T-cell (primary cell): ENCODE results near the gene TGM1. TPM values are rescaled to one million over a fixed set of nuclear protein-coding genes. Genes with fewer than 3 reads are reported as not detected.

Source experiments
- ATAC-seq, 4 experiments: fragments of 200-7000 bp in 3 of 4; fragments of 150-1000 bp in 1 of 4; cut with Tn5 transposase; replicated peaks in 1 of 4; 1 replicate in 3 of 4; 2 replicates in 1 of 4; pipeline ENCODE4 v1.10.0; 2021; ENCODE audit warnings: moderate library complexity in 3 of 4, mild to moderate bottlenecking in 2 of 4, moderate number of reproducible peaks in 1 of 4
- CTCF ChIA-PET, 2 donors: fragments of 300-600 bp; sonication (Branson Sonifier 250); formaldehyde crosslinking; loops; one replicate each; lab custom pipeline; 2022; ENCODE audit warnings: antibody characterized with exemption in 2 of 2; lab: Charles Lee
- POLR2A ChIA-PET, 2 donors: fragments of 300-600 bp; sonication (Branson Sonifier 250); formaldehyde crosslinking; loops; one replicate each; lab custom pipeline; 2022; ENCODE audit warnings: antibody characterized with exemption in 2 of 2; lab: Charles Lee
- DNase-seq, 35 experiments: peaks; one replicate each; pipeline versions ENCODE4 v3.0.0 to v3.0.0-alpha.2; 2013 to 2023
- H3K27ac ChIP-seq: one replicate; pipeline ENCODE4 v1.5.1; 2013; ENCODE audit warnings: low read length
- H3K27me3 ChIP-seq, 2 experiments: replicated peaks in 1 of 2; 1 replicate in 1 of 2; 2 replicates in 1 of 2; pipeline versions ENCODE4 v1.6.1 to v1.7.0; 2013; ENCODE audit warnings: low read length in 1 of 2, mixed read lengths in 1 of 2; ENCODE audit not compliant: control insufficient read depth in 2 of 2, insufficient read depth in 2 of 2; ENCODE audit errors: extremely low read depth in 1 of 2
- H3K36me3 ChIP-seq, 2 donors: 1 replicate in 1 of 2; 2 replicates in 1 of 2; pipeline versions ENCODE4 v1.6.1 to v1.7.0; 2013; ENCODE audit warnings: low read length in 1 of 2; ENCODE audit not compliant: control insufficient read depth in 2 of 2, insufficient read depth in 1 of 2; ENCODE audit errors: extremely low read depth in 1 of 2
- H3K4me1 ChIP-seq, 2 experiments: 1 replicate in 1 of 2; 2 replicates in 1 of 2; pipeline versions ENCODE4 v1.6.1 to v1.7.0; 2013; ENCODE audit warnings: low read length in 2 of 2, mixed read lengths in 1 of 2; ENCODE audit not compliant: insufficient read depth in 2 of 2, control insufficient read depth in 1 of 2; ENCODE audit errors: extremely low read depth in 1 of 2
- H3K4me3 ChIP-seq, 2 donors: 1 replicate in 1 of 2; 2 replicates in 1 of 2; pipeline versions ENCODE4 v1.5.1 to v1.7.0; 2013; ENCODE audit warnings: mild to moderate bottlenecking in 2 of 2, low read length in 1 of 2, moderate library complexity in 1 of 2; ENCODE audit not compliant: control insufficient read depth in 1 of 2; ENCODE audit errors: extremely low read depth in 1 of 2
- H3K9me3 ChIP-seq: 2 replicates; pipeline ENCODE4 v1.7.0; 2013
- H3K27ac Mint-ChIP-seq, 2 donors: one replicate each; pipeline ENCODE4 v1.8.0; 2020 to 2021; ENCODE audit warnings: mild to moderate bottlenecking in 2 of 2, mixed read lengths in 2 of 2
- H3K27me3 Mint-ChIP-seq, 2 donors: one replicate each; pipeline ENCODE4 v1.8.0; 2021 to 2022; ENCODE audit warnings: mixed read lengths in 2 of 2
- H3K36me3 Mint-ChIP-seq: one replicate; pipeline ENCODE4 v1.8.0; 2021; ENCODE audit warnings: mixed read lengths
- H3K4me1 Mint-ChIP-seq, 3 donors: one replicate each; pipeline ENCODE4 v1.8.0; 2020 to 2022; ENCODE audit warnings: mixed read lengths in 3 of 3, mild to moderate bottlenecking in 1 of 3
- H3K4me3 Mint-ChIP-seq, 3 donors: one replicate each; pipeline ENCODE4 v1.8.0; 2020 to 2022; ENCODE audit warnings: mild to moderate bottlenecking in 3 of 3, mixed read lengths in 3 of 3, moderate library complexity in 3 of 3
- H3K9me3 Mint-ChIP-seq, 3 donors: one replicate each; pipeline ENCODE4 v1.8.0; 2020 to 2022; ENCODE audit warnings: mixed read lengths in 3 of 3
- WGBS: methylation state at CpG from one replicate; pipeline ENCODE4 v1.1.5; 2013; ENCODE audit warnings: missing lambda C conversion rate; ENCODE audit not compliant: insufficient coverage; 5-methylcytosine and 5-hydroxymethylcytosine counted together
- total RNA-seq, 35 experiments: library from RNA in 6 of 35; stranded (reverse) in 6 of 35; fragments of 120-200 nt in 1 of 35; gene quantifications; one replicate each; pipeline versions ENCODE4 v1.2.1 to v1.2.4 and lab custom pipeline; 2013 to 2026

Gene TGM1
- total RNA-seq, 5 donors from 2014 or later (not counting 1 experiment from before 2014, with no cell fraction given) = 4.9 to 13.5 (median 9.4) TPM

GRCh38 chr14:24277071-24277470 is 14.1 kb upstream of the TGM1 start:
- ChIA-PET CTCF (interaction anchor here in 1 of 2 donors (3.0 kb wide), 1 partner anchor 34 kb away, joined by 6 read pairs; the partner anchor contains the start of gene TINF2), POLR2A (interaction anchor here in 1 of 2 donors (0.6 to 1.0 kb wide), 2 partner anchors 15 to 62 kb away, joined by 4 to 5 read pairs; no protein-coding TSS in a partner anchor)
- H3K4me1 ChIP-seq = peaks cover 21 to 27% of the 10 kb centered on the region in 2 experiments
- H3K27ac ChIP-seq = no peak overlapping the region
- H3K36me3 ChIP-seq = no peaks in the 10 kb centered on the region
- WGBS = 90% methylated on average over 6 of the region's 6 CpGs
- no peaks in the 10 kb centered on the region for H3K9me3 Mint-ChIP-seq
- H3K4me3 ChIP-seq = no peak overlapping the region
- peaks cover 37 to 69% (median 53%) of the 10 kb centered on the region in 3 donors for H3K4me1 Mint-ChIP-seq
- H3K36me3 Mint-ChIP-seq = no peaks in the 10 kb centered on the region
- ATAC-seq = no peak
- no peak overlapping the region for H3K4me3 Mint-ChIP-seq
- no peak for DNase-seq
- H3K9me3 ChIP-seq = no peaks in the 10 kb centered on the region
- no peaks in the 10 kb centered on the region for H3K27me3 Mint-ChIP-seq
- no peaks in the 10 kb centered on the region for H3K27me3 ChIP-seq
- H3K27ac Mint-ChIP-seq = no peak overlapping the region

DNA sequence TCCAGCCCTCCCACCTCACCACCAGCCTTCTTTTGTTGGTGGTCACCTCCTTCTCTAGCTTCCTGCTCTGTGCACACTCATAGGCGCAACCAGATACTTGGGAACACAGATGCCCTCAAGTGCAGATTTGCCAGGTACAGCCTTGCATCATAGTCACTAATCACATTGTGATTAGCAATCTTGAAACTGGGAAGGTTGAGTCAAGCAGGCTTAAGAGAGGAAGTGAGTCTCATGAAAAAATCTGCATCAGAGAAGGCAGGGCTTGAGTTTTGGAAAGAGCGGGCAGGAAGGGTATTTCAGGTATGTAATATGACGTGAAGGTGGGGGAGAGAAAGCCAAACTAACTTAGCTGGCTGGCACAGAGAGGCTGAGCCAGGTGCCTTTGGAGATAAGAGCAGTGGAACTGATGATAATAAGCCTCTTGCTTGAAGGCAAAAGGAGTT is 11.1 kb upstream of the TGM1 start:
- Histone ChIP-seq H3K36me3 (peaks cover 6% of the 10 kb centered on the region in 2 donors), H3K4me3 (no peak overlapping the region), H3K4me1 (peaks cover 23 to 35% of the 10 kb centered on the region in 2 experiments), H3K27ac (peak overlapping the region; percentile 52), H3K27me3 (no peaks in the 10 kb centered on the region), H3K9me3 (no peaks in the 10 kb centered on the region)
- DNase-seq (peak in 31 of 35 experiments; percentile 7 to 70 (median 39)), ATAC-seq (peak in 1 of 4 experiments; percentile 17)
- H3K36me3 Mint-ChIP-seq = peaks cover 4% of the 10 kb centered on the region
- H3K4me3 Mint-ChIP-seq = peak overlapping the region in 1 of 3 donors; percentile 24
- no peaks in the 10 kb centered on the region for H3K27me3 Mint-ChIP-seq
- peak overlapping the region; percentile 94 to 97 for H3K27ac Mint-ChIP-seq
- peaks cover 44 to 73% (median 50%) of the 10 kb centered on the region in 3 donors for H3K4me1 Mint-ChIP-seq
- CTCF ChIA-PET = interaction anchor here in 1 of 2 donors (0.7 to 3.0 kb wide), 6 partner anchors 10 to 58 kb away, joined by 3 to 6 read pairs (median 4); partner anchors contain the start of genes CIDEB and TINF2
- no peaks in the 10 kb centered on the region for H3K9me3 Mint-ChIP-seq
- POLR2A ChIA-PET = no interaction called here
- WGBS = 22% methylated on average over 2 of the region's 3 CpGs

DNA sequence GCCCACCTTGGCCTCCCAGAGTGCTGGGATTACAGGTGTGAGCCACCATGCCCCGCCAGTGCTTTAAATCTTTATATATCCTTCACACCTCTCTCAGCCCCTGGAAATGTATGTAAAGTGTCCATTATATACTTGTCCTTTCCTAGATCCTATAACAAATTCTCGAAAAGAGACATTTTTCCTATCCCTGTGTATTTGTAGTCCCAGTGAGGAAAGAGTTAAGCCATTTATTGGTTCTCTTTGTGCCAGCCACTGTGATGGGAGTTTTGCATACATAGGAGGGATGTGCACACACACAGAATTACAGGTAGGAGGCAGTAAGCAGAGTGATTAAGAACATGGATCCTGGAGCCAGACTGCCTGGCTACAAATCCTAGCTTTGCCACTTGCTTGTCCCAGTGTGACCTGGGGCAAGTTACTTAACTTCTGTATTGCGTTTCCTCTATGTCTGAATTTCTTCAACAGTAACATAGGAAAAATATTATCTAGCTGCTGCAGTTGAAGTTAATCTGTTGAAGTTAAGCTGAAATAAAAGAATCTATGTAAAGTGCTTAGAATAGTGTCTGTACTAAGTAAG is 10.5 kb upstream of the TGM1 start:
- H3K27me3 Mint-ChIP-seq = no peaks in the 10 kb centered on the region
- no CpG with 5 or more reads among the region's 3 CpGs for WGBS
- no peaks in the 10 kb centered on the region for H3K9me3 ChIP-seq
- H3K4me3 Mint-ChIP-seq = peak overlapping the region in 1 of 3 donors; percentile 24
- H3K27me3 ChIP-seq = no peaks in the 10 kb centered on the region
- ATAC-seq (no peak), DNase-seq (peak in 1 of 35 experiments; percentile 9)
- H3K36me3 Mint-ChIP-seq = peaks cover 8% of the 10 kb centered on the region
- H3K4me3 ChIP-seq = no peak overlapping the region
- POLR2A ChIA-PET = no interaction called here
- H3K36me3 ChIP-seq = peaks cover 12% of the 10 kb centered on the region in 2 donors
- peaks cover 16 to 29% of the 10 kb centered on the region in 2 experiments for H3K4me1 ChIP-seq
- H3K27ac ChIP-seq = peak overlapping the region; percentile 52
- H3K9me3 Mint-ChIP-seq = no peaks in the 10 kb centered on the region
- H3K4me1 Mint-ChIP-seq = peaks cover 38 to 67% (median 44%) of the 10 kb centered on the region in 3 donors
- peak overlapping the region; percentile 94 to 97 for H3K27ac Mint-ChIP-seq
- CTCF ChIA-PET = interaction anchor here (0.7 to 1.5 kb wide), 4 partner anchors 24 to 163 kb away, joined by 3 to 4 read pairs (median 4); partner anchors contain the start of gene CIDEB (in 1 of the 2)

DNA sequence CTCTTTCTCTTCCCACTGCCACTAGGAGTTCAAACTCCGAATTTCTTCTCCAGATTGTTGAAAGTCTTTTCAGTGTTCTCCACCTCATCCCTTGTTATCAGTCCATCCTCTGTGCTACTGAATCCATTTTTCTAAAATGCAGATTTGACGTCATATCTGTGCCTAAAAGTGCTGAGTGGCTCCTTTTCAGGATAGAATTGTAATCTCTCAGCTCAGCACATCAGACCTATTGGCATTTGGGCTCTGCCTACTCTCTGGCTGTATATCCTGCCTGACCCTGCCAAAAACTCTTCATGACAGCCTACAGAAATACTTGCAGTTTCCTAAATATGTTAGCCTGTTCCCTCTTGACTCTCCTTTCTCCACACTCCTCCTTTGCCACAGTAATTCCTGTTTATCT is 9.5 kb upstream of the TGM1 start:
- Histone ChIP-seq H3K4me1 (peaks cover 15 to 29% of the 10 kb centered on the region in 2 experiments), H3K9me3 (no peaks in the 10 kb centered on the region), H3K27me3 (no peaks in the 10 kb centered on the region), H3K4me3 (no peak overlapping the region), H3K36me3 (peaks cover 14 to 17% of the 10 kb centered on the region in 2 donors), H3K27ac (peak overlapping the region; percentile 94)
- DNase-seq (no peak), ATAC-seq (no peak)
- Mint-ChIP-seq H3K27me3 (no peaks in the 10 kb centered on the region), H3K9me3 (no peaks in the 10 kb centered on the region), H3K4me1 (peaks cover 34 to 58% (median 36%) of the 10 kb centered on the region in 3 donors), H3K27ac (peak overlapping the region; percentile 94 to 97), H3K36me3 (peaks cover 11% of the 10 kb centered on the region), H3K4me3 (peak overlapping the region in 2 of 3 donors; percentile 90)
- CTCF ChIA-PET = interaction anchor here in 1 of 2 donors (0.7 to 2.0 kb wide), 5 partner anchors 30 to 159 kb away, joined by 3 to 10 read pairs (median 4); partner anchors contain the start of genes CIDEB and TINF2
- WGBS = 94% methylated on average over 2 of the region's 2 CpGs
- POLR2A ChIA-PET = interaction anchor here in 1 of 2 donors (2.3 kb wide), 1 partner anchor 30 kb away, joined by 19 read pairs; the partner anchor contains the start of gene TINF2

DNA sequence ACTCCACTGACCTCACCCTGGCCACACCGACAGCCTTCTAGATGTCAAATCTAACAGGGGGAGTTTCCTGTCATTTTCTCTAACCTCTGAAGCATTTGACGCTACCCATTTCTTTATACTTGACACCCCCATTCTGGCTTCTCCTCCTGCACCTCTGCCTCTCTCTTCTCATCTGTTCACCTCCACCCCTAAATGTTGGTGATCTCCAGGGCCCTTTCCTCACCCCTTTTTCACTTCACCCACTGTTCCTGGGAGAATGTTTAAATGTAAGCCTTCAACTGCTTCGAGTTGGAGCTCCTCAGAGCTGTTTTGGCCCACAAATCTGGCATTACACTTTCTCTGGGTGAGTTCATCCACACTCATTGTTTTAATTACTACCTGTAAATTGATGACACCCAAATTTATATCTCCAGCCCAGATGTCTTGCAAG is 8.9 kb upstream of the TGM1 start:
- peaks cover 34 to 54% (median 40%) of the 10 kb centered on the region in 3 donors for H3K4me1 Mint-ChIP-seq
- Histone ChIP-seq H3K36me3 (peaks cover 14 to 23% of the 10 kb centered on the region in 2 donors), H3K4me1 (peaks cover 15 to 29% of the 10 kb centered on the region in 2 experiments), H3K27me3 (no peaks in the 10 kb centered on the region), H3K9me3 (no peaks in the 10 kb centered on the region), H3K4me3 (peak overlapping the region; percentile 27 to 94), H3K27ac (peak overlapping the region; percentile 94)
- CTCF ChIA-PET = interaction anchor here in 1 of 2 donors (0.7 to 2.3 kb wide), 6 partner anchors 28 to 160 kb away, joined by 3 to 30 read pairs (median 4); partner anchors contain the start of genes CIDEB and TINF2
- H3K27ac Mint-ChIP-seq = peak overlapping the region; percentile 94 to 97
- H3K36me3 Mint-ChIP-seq = peaks cover 17% of the 10 kb centered on the region
- ATAC-seq (no peak), DNase-seq (no peak)
- 11% methylated on average over 3 of the region's 3 CpGs for WGBS
- H3K9me3 Mint-ChIP-seq = no peaks in the 10 kb centered on the region
- POLR2A ChIA-PET = interaction anchor here (0.5 to 2.3 kb wide), 3 partner anchors 29 to 158 kb away, joined by 3 to 19 read pairs (median 5); partner anchors contain the start of genes CBLN3 (in 1 of the 2), KHNYN (in 1 of the 2) and TINF2 (in 1 of the 2)
- no peaks in the 10 kb centered on the region for H3K27me3 Mint-ChIP-seq
- peak overlapping the region; percentile 84 to 90 (median 90) for H3K4me3 Mint-ChIP-seq
